NCI-H2081 treated with DMSO at 0.1 percent for 48 hours (cell line): ENCODE measurements around the gene DIS3L2.
"Not testable (repeated sequence)": the region's sequence is repeated elsewhere in the genome, so short reads cannot be mapped to it uniquely, and the experiment has no call there.

Experiments used
- DNase-seq: peaks from one replicate; lab custom pipeline; 2025; lab: John Stamatoyannopoulos, UW

Gene DIS3L2

GRCh38 chr2:232058063-232058877 lies 96.8 kb downstream of the DIS3L2 start:
- DNase-seq: no peak

DNA sequence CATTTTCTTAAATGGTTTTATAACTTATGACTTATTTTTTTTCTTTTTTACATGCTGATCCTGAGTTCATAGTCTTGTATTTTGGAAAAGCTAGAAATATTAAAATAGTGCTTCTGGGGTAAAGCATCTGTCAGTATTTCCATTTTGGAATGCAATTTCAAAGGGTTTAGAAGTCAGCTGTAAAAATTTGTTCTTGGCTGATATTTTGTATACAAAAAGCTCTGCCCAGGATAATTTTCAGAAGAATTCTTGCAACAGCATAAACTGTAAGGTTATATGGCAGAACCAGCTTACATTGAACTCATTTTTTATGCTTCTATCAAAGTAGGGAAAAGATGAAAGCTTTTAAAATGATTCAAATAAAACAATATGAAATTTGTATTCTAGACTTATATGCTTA lies 97.4 kb downstream of the DIS3L2 start:
- DNase-seq: no peak

- DNase-seq: no peak
Observed at GRCh38 chr2:232061265-232061664, 99.8 kb downstream of the DIS3L2 start.

DNA sequence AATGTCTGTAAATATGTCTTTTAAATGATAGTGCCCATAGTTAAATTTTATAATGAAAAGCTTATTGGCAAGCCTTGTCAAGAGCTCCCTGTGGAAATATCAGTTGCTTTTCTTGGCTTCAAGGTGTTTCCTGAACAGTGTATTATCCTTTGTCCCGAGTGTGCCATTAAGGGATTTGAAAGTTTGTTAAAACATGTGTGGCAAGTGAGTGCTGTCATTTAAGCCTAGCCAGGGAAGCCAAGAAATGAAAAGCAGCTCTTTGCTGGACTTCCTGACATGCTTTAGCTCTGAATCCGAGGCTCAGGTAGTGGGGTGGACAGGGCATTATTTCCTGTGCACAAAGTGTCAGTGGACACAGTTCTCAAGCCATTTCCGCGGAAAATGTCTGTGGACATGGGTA lies 111.5 kb downstream of the DIS3L2 start:
- no peak for DNase-seq

- no peak for DNase-seq
Observed at GRCh38 chr2:232073699-232074098, 112.2 kb downstream of the DIS3L2 start.

DNA sequence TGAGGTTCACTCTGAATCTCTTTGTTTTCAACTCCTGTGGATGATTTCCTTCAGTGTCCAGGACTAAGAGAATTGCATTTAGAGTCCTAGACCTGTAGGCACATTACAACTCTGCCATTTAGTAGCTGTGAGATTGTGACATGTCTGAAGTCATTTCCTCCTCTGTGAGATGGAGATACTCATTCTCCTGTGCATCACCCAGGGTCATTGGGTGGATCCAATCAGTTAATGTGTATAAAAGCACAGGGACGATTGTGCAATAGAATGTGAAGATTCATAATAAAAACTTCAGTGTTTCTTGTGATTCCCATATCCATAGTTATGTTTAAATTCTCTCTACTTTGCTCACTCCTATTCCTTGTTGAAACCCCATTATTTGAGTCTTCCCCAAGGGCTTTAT lies 113.6 kb downstream of the DIS3L2 start:
- DNase-seq: no peak

GRCh38 chr2:232075859-232076258 lies 114.3 kb downstream of the DIS3L2 start:
- DNase-seq: no peak

GRCh38 chr2:232076272-232076671 lies 114.8 kb downstream of the DIS3L2 start:
- DNase-seq: no peak

GRCh38 chr2:232076736-232077135 lies 115.2 kb downstream of the DIS3L2 start:
- DNase-seq: no peak

GRCh38 chr2:232085164-232085563 lies 123.7 kb downstream of the DIS3L2 start:
- peak; percentile 32 for DNase-seq

- no peak for DNase-seq
Observed at GRCh38 chr2:232085826-232086425, 124.4 kb downstream of the DIS3L2 start.

GRCh38 chr2:232088771-232089170 lies 127.3 kb downstream of the DIS3L2 start:
- no peak for DNase-seq

DNA sequence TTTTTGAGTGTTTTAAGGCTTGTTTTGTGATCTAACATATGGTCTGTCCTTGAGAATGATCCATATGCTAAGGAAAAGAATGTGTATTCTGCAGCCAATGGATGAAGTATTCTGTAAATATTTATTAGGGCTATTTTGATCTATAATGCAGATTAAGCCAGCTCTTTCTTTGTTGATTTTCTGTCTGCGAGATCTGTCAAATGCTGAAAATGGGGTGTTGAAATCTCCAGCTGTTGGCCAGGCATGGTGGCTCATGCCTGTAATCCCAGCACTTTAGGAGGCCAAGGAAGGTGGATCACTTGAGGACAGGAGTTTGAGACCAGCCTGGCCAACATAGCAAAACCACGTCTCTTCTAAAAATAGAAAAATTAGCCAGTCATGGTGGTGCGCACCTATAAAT lies 132.7 kb downstream of the DIS3L2 start:
- DNase-seq: no peak

DNA sequence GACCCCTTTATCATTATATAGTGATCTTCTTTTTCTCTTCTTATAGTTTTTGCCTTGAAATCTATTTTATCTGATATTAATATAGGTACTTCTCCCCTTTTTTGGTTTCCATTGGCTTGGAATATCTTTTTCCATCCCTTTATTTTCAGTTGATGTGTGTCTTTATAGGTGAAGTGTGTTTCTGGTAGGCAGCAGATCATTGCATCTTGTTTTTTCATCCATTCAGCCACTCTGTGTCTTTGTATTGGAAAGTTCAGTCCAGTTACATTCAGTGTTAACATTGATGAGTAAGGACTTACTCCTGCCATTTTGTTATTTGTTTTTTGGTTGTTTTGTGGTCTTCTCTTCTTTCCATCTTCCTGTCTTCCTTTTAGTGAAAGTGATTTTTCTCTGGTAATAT lies 133.4 kb downstream of the DIS3L2 start:
- no peak for DNase-seq

DNA sequence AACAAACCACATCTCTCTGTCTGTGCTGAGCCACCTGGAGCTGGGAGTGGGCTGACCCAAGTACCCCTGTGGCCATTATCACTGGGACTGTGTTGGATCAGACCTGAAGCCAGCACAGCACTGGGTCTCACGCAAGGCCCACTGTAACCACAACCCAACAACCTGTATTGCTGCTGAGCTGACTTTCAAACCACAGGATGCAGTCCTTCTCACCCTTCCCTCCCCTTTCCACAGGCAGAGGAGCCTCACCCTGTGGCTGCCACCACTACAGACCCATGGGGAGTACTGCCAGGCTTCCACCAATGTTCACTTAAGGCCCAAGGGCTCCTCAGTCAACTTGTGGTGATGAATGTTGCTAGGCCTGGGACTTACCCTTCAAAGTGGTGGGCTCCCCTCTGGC lies 135.7 kb downstream of the DIS3L2 start:
- no peak for DNase-seq

GRCh38 chr2:232097758-232098157 lies 136.2 kb downstream of the DIS3L2 start:
- DNase-seq: no peak

GRCh38 chr2:232102380-232102779 lies 140.9 kb downstream of the DIS3L2 start:
- DNase-seq: no peak

DNA sequence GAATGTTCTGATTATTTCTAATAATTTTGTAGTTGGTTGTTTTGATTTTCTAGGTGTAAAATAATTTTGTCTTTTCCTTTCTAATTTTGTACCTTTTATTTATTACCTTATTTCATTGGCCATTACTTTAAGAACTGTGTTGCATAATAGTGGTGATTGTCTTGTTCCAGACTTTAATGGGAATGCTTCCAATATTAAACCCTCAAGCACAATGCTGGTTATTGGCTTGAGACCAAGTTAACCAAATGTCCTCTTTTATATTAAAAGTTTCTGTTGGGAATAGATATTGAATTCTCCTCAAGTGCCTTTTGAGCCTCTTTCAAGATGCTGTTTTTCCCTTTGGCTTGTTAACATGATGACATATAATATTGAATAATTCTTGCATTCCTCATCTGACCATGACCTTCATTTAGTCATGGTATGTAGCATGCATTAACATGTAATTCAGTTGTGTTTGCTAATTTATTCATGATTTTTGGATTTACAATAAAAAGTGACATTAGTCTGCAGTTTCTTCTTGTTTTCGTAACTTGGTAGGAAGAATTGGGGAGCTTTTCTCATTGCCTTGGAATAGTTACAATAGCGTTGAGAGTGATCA lies 141.7 kb downstream of the DIS3L2 start:
- DNase-seq: no peak

DNA sequence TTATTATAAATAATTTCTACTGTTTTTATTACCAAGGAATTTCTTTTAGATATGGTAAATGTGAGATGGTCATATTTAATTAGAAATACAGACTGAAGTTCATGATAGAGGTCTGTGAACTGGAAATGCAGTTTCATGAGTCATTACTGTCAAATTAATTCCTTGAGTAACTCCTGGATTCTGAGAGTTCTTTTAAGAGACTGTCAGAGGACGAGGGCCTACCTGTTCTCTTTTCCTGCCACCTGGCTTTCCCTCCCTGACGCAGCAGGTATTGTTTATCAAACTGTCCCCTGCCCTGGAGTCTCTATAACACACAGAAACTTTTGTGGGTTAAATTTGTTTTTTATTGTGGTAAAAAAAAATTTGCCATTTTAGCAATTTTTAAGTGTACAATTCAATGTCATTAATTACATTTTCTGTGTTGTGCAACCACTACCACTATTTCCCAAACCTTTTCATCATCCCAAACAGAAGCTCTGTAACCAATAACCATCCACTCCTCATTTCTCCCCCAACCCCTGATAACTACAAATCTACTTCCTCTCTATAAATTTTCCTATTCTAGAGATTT lies 142.6 kb downstream of the DIS3L2 start:
- DNase-seq: no peak

DNA sequence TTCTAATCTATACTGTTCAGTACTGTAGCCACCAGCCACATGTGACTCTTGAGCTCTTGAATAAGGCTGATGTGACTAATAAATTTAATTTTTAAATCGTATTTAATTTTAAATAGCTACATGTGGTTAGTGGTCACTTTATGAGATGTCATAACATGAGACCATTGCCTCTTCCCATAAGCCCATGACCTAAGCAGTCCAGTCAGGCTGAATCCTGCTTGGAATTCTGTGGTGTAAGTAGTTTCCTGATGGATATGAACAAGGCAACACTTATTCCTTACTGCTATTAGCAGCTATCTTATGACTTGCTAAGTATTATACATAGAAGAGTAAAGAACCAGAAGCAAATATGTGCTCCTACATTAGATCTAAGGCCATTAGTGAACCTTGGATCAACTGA lies 150.0 kb downstream of the DIS3L2 start:
- DNase-seq: no peak

DNA sequence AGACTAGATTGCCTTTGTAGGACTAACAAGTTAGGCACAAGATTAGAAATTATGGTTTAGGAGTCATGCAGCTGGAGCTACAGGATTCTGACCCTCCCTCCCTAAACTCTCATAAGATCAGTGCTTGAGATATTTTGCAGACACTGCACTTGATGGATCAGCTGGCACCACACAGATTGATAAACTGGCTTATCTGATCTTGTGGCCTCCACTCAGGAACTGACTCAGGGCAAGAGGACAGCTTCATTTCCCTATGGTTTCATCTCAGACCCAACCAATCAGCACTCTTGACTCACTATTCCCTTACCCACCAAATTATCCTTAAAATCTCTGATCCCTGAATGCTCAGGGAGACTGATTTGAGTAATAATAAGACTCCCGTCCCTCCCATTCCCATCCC lies 152.3 kb downstream of the DIS3L2 start:
- DNase-seq: no peak

DNA sequence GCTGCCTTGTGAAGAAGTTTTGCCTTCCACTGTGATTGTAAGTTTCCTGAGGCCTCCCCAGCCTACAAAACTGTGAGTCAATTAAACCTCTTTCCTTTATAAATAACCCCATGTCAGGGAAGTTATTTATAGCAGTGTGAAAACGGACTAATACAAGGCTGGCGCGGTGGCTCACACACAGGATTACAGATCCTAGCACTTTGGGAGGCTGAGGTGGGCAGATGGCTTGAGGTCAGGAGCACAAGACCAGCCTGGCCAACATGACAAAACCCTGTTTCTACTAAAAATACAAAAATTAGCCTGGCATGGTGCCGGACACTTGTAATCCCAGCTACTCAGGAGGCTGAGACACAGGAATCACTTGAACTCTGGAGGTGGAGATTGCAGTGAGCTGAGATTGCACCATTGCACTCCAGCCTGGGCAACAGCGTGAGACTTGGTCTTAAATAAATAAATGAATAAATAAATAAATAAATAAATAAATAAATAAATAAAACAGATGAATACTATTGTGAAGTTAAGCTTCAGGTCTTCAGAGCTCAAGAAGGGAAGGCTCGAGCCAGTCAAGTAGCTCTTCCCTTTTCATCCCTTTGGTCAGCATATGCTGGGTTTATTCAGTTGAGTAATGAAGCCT lies 154.3 kb downstream of the DIS3L2 start:
- not testable (repeated sequence) for DNase-seq

DNA sequence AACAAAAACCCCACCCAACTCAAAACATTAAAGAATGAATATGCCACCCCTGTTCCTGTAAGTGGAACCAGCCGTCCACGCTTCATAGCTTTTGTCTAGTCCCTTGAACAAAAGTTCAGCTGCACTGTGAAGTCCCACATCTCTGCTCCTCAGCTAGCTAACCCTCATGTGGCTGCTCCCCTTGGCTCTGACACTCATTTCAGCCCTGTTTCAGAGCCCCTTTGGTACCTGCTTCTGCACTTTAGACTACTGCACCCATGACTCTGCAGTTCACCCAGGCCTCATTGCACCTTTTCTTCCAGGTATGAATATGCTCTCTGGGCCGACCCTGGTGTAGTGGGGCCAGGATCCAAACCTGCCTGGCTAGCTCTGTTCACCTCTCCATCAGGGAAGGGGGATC lies 155.3 kb downstream of the DIS3L2 start:
- no peak for DNase-seq
